ENCODE data around the gene ALPL. TPM values are rescaled to one million over a fixed set of nuclear protein-coding genes. Genes with fewer than 3 reads are reported as not detected.

The ALPL gene
- polyA plus RNA-seq, 1 donor from 2014 or later: 0.42 TPM

DNA sequence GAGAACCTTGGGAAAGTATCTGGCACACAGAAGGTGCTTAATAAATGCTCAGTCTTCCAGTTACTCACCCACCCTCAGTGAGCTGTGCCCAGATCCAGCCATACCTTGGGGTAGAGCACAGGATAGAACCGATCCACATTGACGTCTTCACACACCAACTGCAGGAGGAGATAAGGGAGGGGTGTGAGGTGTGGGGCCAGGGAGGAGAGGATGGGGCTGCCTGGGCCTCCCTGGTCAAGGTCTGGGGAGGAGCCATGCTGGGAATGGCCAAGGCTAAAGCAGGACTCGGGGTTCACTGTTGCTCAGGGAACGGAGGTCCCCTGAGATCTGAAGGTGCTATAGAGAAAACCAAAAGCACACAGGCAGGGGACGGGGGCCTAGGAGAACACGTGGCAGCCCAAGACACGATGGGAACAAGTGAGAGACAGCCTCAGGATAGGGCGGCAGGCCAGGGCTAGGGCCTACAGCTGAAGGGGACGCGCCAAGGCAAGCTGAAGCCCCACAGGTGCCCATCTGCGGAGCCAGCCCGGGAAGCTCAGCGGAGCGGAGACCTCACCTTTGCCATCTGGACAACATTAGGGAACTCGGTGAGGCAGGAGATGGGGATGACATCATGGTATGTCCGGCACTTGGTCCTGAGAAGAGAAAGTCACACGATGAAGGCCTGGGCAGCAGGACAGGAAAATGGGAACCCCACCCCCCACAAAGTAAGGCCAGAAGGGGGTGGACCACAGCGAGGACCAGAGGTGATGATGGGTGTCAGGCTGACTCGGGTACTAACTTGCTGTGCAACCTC, 104.0 kb downstream of the ALPL start:
- H3K4me2 ChIP-seq (ENCODE audit: low read length): no peak overlapping the region
- TF ChIP-seq MXI1 (conservative IDR thresholded peaks at IDR 0.05; ENCODE audit: poor library complexity, severe bottlenecking) (no peak), SMC3 (conservative IDR thresholded peaks at IDR 0.05; ENCODE audit: poor library complexity) (no peak), EZH2 (IDR thresholded peaks at IDR 0.05; ENCODE audit: borderline replicate concordance, insufficient read depth, low read length, poor library complexity, severe bottlenecking) (no peak), EP300 (conservative IDR thresholded peaks at IDR 0.05; ENCODE audit: poor library complexity, severe bottlenecking) (no peak), RAD21 (conservative IDR thresholded peaks at IDR 0.05) (no peak), REST (IDR thresholded peaks at IDR 0.05; ENCODE audit: borderline replicate concordance) (no peak), POLR2AphosphoS5 (IDR thresholded peaks at IDR 0.05) (no peak), TAF1 (IDR thresholded peaks at IDR 0.05; ENCODE audit: low read depth) (no peak)
- TF ChIP-seq, protein P1, sequence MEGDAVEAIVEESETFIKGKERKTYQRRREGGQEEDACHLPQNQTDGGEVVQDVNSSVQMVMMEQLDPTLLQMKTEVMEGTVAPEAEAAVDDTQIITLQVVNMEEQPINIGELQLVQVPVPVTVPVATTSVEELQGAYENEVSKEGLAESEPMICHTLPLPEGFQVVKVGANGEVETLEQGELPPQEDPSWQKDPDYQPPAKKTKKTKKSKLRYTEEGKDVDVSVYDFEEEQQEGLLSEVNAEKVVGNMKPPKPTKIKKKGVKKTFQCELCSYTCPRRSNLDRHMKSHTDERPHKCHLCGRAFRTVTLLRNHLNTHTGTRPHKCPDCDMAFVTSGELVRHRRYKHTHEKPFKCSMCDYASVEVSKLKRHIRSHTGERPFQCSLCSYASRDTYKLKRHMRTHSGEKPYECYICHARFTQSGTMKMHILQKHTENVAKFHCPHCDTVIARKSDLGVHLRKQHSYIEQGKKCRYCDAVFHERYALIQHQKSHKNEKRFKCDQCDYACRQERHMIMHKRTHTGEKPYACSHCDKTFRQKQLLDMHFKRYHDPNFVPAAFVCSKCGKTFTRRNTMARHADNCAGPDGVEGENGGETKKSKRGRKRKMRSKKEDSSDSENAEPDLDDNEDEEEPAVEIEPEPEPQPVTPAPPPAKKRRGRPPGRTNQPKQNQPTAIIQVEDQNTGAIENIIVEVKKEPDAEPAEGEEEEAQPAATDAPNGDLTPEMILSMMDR (IDR thresholded peaks at IDR 0.05; ENCODE audit: poor library complexity, severe bottlenecking): no peak
- no peak overlapping the region for H3K27ac ChIP-seq (ENCODE audit: low read length)
- H3K36me3 ChIP-seq (ENCODE audit: insufficient read depth, low read length): no peaks in the 10 kb centered on the region
- H3K9ac ChIP-seq (ENCODE audit: low read length): no peak overlapping the region
- no peaks in the 10 kb centered on the region for H3F3A ChIP-seq (ENCODE audit: insufficient read depth, low read length, poor library complexity, severe bottlenecking)
- no peak overlapping the region for H3K4me3 ChIP-seq (ENCODE audit: low read length)
- no peaks in the 10 kb centered on the region for H3K9me3 ChIP-seq (ENCODE audit: low read length)
- no peaks in the 10 kb centered on the region for H4K20me1 ChIP-seq (ENCODE audit: insufficient read depth)
- H3K9me2 ChIP-seq (ENCODE audit: insufficient read depth, low read length): no peaks in the 10 kb centered on the region
- H3K27me3 ChIP-seq (ENCODE audit: insufficient read depth, low read depth, low read length): no peaks in the 10 kb centered on the region
- no peak overlapping the region for H2AFZ ChIP-seq (ENCODE audit: low read depth, low read length)
- H3K79me2 ChIP-seq (replicated peaks; ENCODE audit: insufficient read depth, low read length): no peaks in the 10 kb centered on the region

GRCh38 chr1:21614419-21615115, 105.3 kb downstream of the ALPL start:
- no peaks in the 10 kb centered on the region for H3K9me2 ChIP-seq (ENCODE audit: insufficient read depth, low read length)
- TF ChIP-seq TAF1 (IDR thresholded peaks at IDR 0.05; ENCODE audit: low read depth) (no peak), MXI1 (conservative IDR thresholded peaks at IDR 0.05; ENCODE audit: poor library complexity, severe bottlenecking) (no peak), EP300 (conservative IDR thresholded peaks at IDR 0.05; ENCODE audit: poor library complexity, severe bottlenecking) (no peak), REST (IDR thresholded peaks at IDR 0.05; ENCODE audit: borderline replicate concordance) (no peak)
- no peaks in the 10 kb centered on the region for H4K20me1 ChIP-seq (ENCODE audit: insufficient read depth)
- no peaks in the 10 kb centered on the region for H3K27me3 ChIP-seq (ENCODE audit: insufficient read depth, low read depth, low read length)
- no peaks in the 10 kb centered on the region for H3K9me3 ChIP-seq (ENCODE audit: low read length)
- no peaks in the 10 kb centered on the region for H3K79me2 ChIP-seq (replicated peaks; ENCODE audit: insufficient read depth, low read length)
- no peak overlapping the region for H2AFZ ChIP-seq (ENCODE audit: low read depth, low read length)
- H3K9ac ChIP-seq (ENCODE audit: low read length): no peak overlapping the region
- H3K27ac ChIP-seq (ENCODE audit: low read length): no peak overlapping the region
- no peak overlapping the region for H3K4me3 ChIP-seq (ENCODE audit: low read length)
- no peak overlapping the region for H3K4me2 ChIP-seq (ENCODE audit: low read length)
- no peaks in the 10 kb centered on the region for H3K36me3 ChIP-seq (ENCODE audit: insufficient read depth, low read length)
- no peaks in the 10 kb centered on the region for H3F3A ChIP-seq (ENCODE audit: insufficient read depth, low read length, poor library complexity, severe bottlenecking)

Measured in neural cell (in vitro differentiated cells).